ENCODE results near the gene PRKCB.

- TF ChIP-seq CTCF (conservative IDR thresholded peaks at IDR 0.05; ENCODE audit: low read depth in 2 of 2) (no peak), POLR2AphosphoS5 (IDR thresholded peaks at IDR 0.05; ENCODE audit: low read depth) (no peak), EZH2phosphoT487 (IDR thresholded peaks at IDR 0.05; ENCODE audit: unreplicated experiment) (no peak), JUNB (IDR thresholded peaks at IDR 0.05; ENCODE audit: unreplicated experiment) (no peak), STAT1 (IDR thresholded peaks at IDR 0.05; ENCODE audit: unreplicated experiment) (no peak), EZH2 (IDR thresholded peaks at IDR 0.05; ENCODE audit: low read depth, unreplicated experiment) (no peak), REST (IDR thresholded peaks at IDR 0.05; ENCODE audit: unreplicated experiment) (no peak), CREB1 (CRISPR knock-in tag; IDR thresholded peaks at IDR 0.05; ENCODE audit: low read depth) (no peak), ETS1 (IDR thresholded peaks at IDR 0.05) (no peak), ZNF114 (CRISPR knock-in tag; IDR thresholded peaks at IDR 0.05) (no peak), ZNF462 (CRISPR knock-in tag; IDR thresholded peaks at IDR 0.05) (no peak)
These were observed 86.6 kb downstream of the PRKCB start for GRCh38 chr16:23922406-23922805.
